ENCODE measurements around the gene CHST15. TPM values are rescaled to one million over a fixed set of nuclear protein-coding genes. Genes with fewer than 3 reads are reported as not detected.
A peak's percentile ranks its signal among the peaks of the same experiment; 100 is the strongest.

Gene CHST15
- total RNA-seq, 1 donor from 2014 or later: 148 TPM

GRCh38 chr10:124075231-124075955 is 18.0 kb downstream of the CHST15 start:
- Mint-ChIP-seq H3K27ac (ENCODE audit: unreplicated experiment) (no peak overlapping the region), H3K4me3 (ENCODE audit: unreplicated experiment) (no peak overlapping the region), H3K36me3 (ENCODE audit: low read depth, unreplicated experiment) (peaks cover 10% of the 10 kb centered on the region), H3K9me3 (ENCODE audit: unreplicated experiment) (no peaks in the 10 kb centered on the region), H3K4me1 (ENCODE audit: unreplicated experiment) (peaks cover 58% of the 10 kb centered on the region), H3K27me3 (ENCODE audit: unreplicated experiment) (peaks cover 3% of the 10 kb centered on the region)
- TF ChIP-seq CTCF (IDR thresholded peaks at IDR 0.05; ENCODE audit: unreplicated experiment): no peak
- DNase-seq (ENCODE audit: low spot score): no peak

GRCh38 chr10:124074501-124075109 is 18.8 kb downstream of the CHST15 start:
- peak overlapping the region; percentile 52 for H3K27ac Mint-ChIP-seq (ENCODE audit: unreplicated experiment)
- TF ChIP-seq CTCF (IDR thresholded peaks at IDR 0.05; ENCODE audit: unreplicated experiment): no peak
- H3K4me1 Mint-ChIP-seq (ENCODE audit: unreplicated experiment): peaks cover 56% of the 10 kb centered on the region
- peaks cover 10% of the 10 kb centered on the region for H3K36me3 Mint-ChIP-seq (ENCODE audit: low read depth, unreplicated experiment)
- peaks cover 2% of the 10 kb centered on the region for H3K27me3 Mint-ChIP-seq (ENCODE audit: unreplicated experiment)
- DNase-seq (ENCODE audit: low spot score): no peak
- H3K9me3 Mint-ChIP-seq (ENCODE audit: unreplicated experiment): no peaks in the 10 kb centered on the region
- H3K4me3 Mint-ChIP-seq (ENCODE audit: unreplicated experiment): peak overlapping the region; percentile 13

GRCh38 chr10:124073978-124074377 is 19.4 kb downstream of the CHST15 start:
- peaks cover 10% of the 10 kb centered on the region for H3K36me3 Mint-ChIP-seq (ENCODE audit: low read depth, unreplicated experiment)
- H3K9me3 Mint-ChIP-seq (ENCODE audit: unreplicated experiment): no peaks in the 10 kb centered on the region
- H3K27me3 Mint-ChIP-seq (ENCODE audit: unreplicated experiment): peaks cover 2% of the 10 kb centered on the region
- no peak overlapping the region for H3K27ac Mint-ChIP-seq (ENCODE audit: unreplicated experiment)
- no peak for TF ChIP-seq CTCF (IDR thresholded peaks at IDR 0.05; ENCODE audit: unreplicated experiment)
- no peak overlapping the region for H3K4me3 Mint-ChIP-seq (ENCODE audit: unreplicated experiment)
- peaks cover 56% of the 10 kb centered on the region for H3K4me1 Mint-ChIP-seq (ENCODE audit: unreplicated experiment)
- DNase-seq (ENCODE audit: low spot score): no peak

GRCh38 chr10:124072541-124072940 is 20.9 kb downstream of the CHST15 start:
- Mint-ChIP-seq H3K27me3 (ENCODE audit: unreplicated experiment) (peaks cover 2% of the 10 kb centered on the region), H3K27ac (ENCODE audit: unreplicated experiment) (no peak overlapping the region), H3K9me3 (ENCODE audit: unreplicated experiment) (no peaks in the 10 kb centered on the region), H3K36me3 (ENCODE audit: low read depth, unreplicated experiment) (peaks cover 10% of the 10 kb centered on the region), H3K4me1 (ENCODE audit: unreplicated experiment) (peaks cover 60% of the 10 kb centered on the region), H3K4me3 (ENCODE audit: unreplicated experiment) (no peak overlapping the region)
- DNase-seq (ENCODE audit: low spot score): no peak
- TF ChIP-seq CTCF (IDR thresholded peaks at IDR 0.05; ENCODE audit: unreplicated experiment): no peak

- Mint-ChIP-seq H3K9me3 (ENCODE audit: unreplicated experiment) (no peaks in the 10 kb centered on the region), H3K4me3 (ENCODE audit: unreplicated experiment) (no peak overlapping the region), H3K27ac (ENCODE audit: unreplicated experiment) (no peak overlapping the region), H3K27me3 (ENCODE audit: unreplicated experiment) (peaks cover 2% of the 10 kb centered on the region), H3K36me3 (ENCODE audit: low read depth, unreplicated experiment) (peaks cover 10% of the 10 kb centered on the region), H3K4me1 (ENCODE audit: unreplicated experiment) (peaks cover 61% of the 10 kb centered on the region)
- no peak for TF ChIP-seq CTCF (IDR thresholded peaks at IDR 0.05; ENCODE audit: unreplicated experiment)
- no peak for DNase-seq (ENCODE audit: low spot score)
Observed at GRCh38 chr10:124072106-124072505, 21.3 kb downstream of the CHST15 start.

Data from endothelial cell (in vitro differentiated cells).